Tibial nerve (tissue), 4 donors: ENCODE results near the gene EML5. TPM values are rescaled to one million over a fixed set of nuclear protein-coding genes. Genes with fewer than 3 reads are reported as not detected.

ENCODE experiments used
- DNase-seq, 2 donors: peaks; one replicate each; pipeline ENCODE4 v3.0.0-alpha.2; 2019; ENCODE audit warnings: low spot score in 2 of 2
- H3K27ac ChIP-seq, 4 donors: fragments of 200-600 bp; sonication (generic) in 3 of 4; one replicate each; pipeline ENCODE4 v1.5.1; 2017 to 2019; ENCODE audit warnings: mild to moderate bottlenecking in 1 of 4
- H3K27me3 ChIP-seq, 2 donors: fragments of 200-600 bp; sonication (generic) in 1 of 2; one replicate each; pipeline versions ENCODE4 v1.5.1 to v1.6.0; 2017 to 2019
- H3K36me3 ChIP-seq, 3 donors: fragments of 200-600 bp; sonication (generic); one replicate each; pipeline ENCODE4 v1.5.1; 2018 to 2019
- H3K4me1 ChIP-seq, 4 donors: fragments of 200-600 bp; sonication (generic) in 3 of 4; one replicate each; pipeline ENCODE4 v1.5.1; 2017 to 2019
- H3K4me3 ChIP-seq, 4 donors: fragments of 200-600 bp; sonication (generic) in 3 of 4; one replicate each; pipeline ENCODE4 v1.5.1; 2017 to 2019; ENCODE audit warnings: mild to moderate bottlenecking in 1 of 4, moderate library complexity in 1 of 4
- H3K9me3 ChIP-seq, 4 donors: fragments of 200-600 bp; sonication (generic) in 3 of 4; one replicate each; pipeline ENCODE4 v1.5.1; 2017 to 2019
- CTCF ChIP-seq, 5 experiments: fragments of 200-600 bp in 3 of 5; fragments of 450-650 bp in 2 of 5; sonication (generic) in 3 of 5; IDR thresholded peaks; one replicate each; pipeline ENCODE4 v1.5.1; 2016 to 2019; ENCODE audit warnings: antibody characterized with exemption in 5 of 5, mild to moderate bottlenecking in 3 of 5, moderate library complexity in 2 of 5
- EP300 ChIP-seq, 2 donors: sonication (generic); formaldehyde crosslinking; IDR thresholded peaks; one replicate each; pipeline ENCODE4 v1.6.1; 2017; ENCODE audit warnings: antibody characterized with exemption in 2 of 2, mild to moderate bottlenecking in 1 of 2
- POLR2A ChIP-seq, 2 donors: fragments of 450-650 bp; IDR thresholded peaks; one replicate each; pipeline ENCODE4 v1.6.1; 2017; ENCODE audit warnings: antibody characterized with exemption in 2 of 2, mild to moderate bottlenecking in 2 of 2, moderate library complexity in 2 of 2
- WGBS, 2 donors: methylation state at CpG; one replicate each; pipeline ENCODE4 v1.1.5; 2018; 5-methylcytosine and 5-hydroxymethylcytosine counted together
- total RNA-seq, 4 donors: library from RNA; depleted of rRNA; stranded (reverse); fragments of >200 nt; gene quantifications; one replicate each; pipeline ENCODE4 v1.1.0, GENCODE V29; 2016

Gene EML5
- total RNA-seq, 4 donors from 2014 or later, result 0.59 to 0.87 (median 0.72) TPM

GRCh38 chr14:88611878-88612277 is 180.9 kb downstream of the EML5 start:
- no peak for DNase-seq
- TF ChIP-seq EP300 (IDR thresholded peaks at IDR 0.05) (no peak), CTCF (IDR thresholded peaks at IDR 0.05) (no peak), POLR2A (IDR thresholded peaks at IDR 0.05) (no peak)
- Histone ChIP-seq H3K4me1 (peaks cover 0 to 7% (median 3%) of the 10 kb centered on the region in 4 donors), H3K27ac (no peak overlapping the region), H3K4me3 (no peak overlapping the region), H3K27me3 (no peaks in the 10 kb centered on the region), H3K36me3 (peaks cover 2 to 76% (median 4%) of the 10 kb centered on the region in 3 donors), H3K9me3 (no peaks in the 10 kb centered on the region)
- WGBS, 2 donors, result 37 to 38% methylated on average over 1 of the region's 1 CpG

- H3K4me3 ChIP-seq, result no peak overlapping the region
- no peak for TF ChIP-seq POLR2A (IDR thresholded peaks at IDR 0.05)
- no peak for TF ChIP-seq EP300 (IDR thresholded peaks at IDR 0.05)
- TF ChIP-seq CTCF (IDR thresholded peaks at IDR 0.05), result no peak
- peaks cover 2 to 100% (median 11%) of the 10 kb centered on the region in 3 donors for H3K36me3 ChIP-seq
- H3K9me3 ChIP-seq, result no peaks in the 10 kb centered on the region
- H3K4me1 ChIP-seq, result no peaks in the 10 kb centered on the region
- no peaks in the 10 kb centered on the region for H3K27me3 ChIP-seq
- no peak for DNase-seq
- no peak overlapping the region for H3K27ac ChIP-seq
Measured at GRCh38 chr14:88607829-88608228, 184.9 kb downstream of the EML5 start.

GRCh38 chr14:88605594-88605993 is 187.2 kb downstream of the EML5 start:
- H3K9me3 ChIP-seq, result no peaks in the 10 kb centered on the region
- H3K27ac ChIP-seq, result no peak overlapping the region
- H3K4me1 ChIP-seq, result no peaks in the 10 kb centered on the region
- WGBS, 2 donors, result 54 to 57% methylated on average over 2 of the region's 2 CpGs
- no peaks in the 10 kb centered on the region for H3K27me3 ChIP-seq
- no peak overlapping the region for H3K4me3 ChIP-seq
- peaks cover 0 to 99% (median 11%) of the 10 kb centered on the region in 3 donors for H3K36me3 ChIP-seq
- no peak for DNase-seq
- TF ChIP-seq POLR2A (IDR thresholded peaks at IDR 0.05), result no peak
- no peak for TF ChIP-seq EP300 (IDR thresholded peaks at IDR 0.05)
- TF ChIP-seq CTCF (IDR thresholded peaks at IDR 0.05), result no peak

GRCh38 chr14:88604212-88604611 is 188.5 kb downstream of the EML5 start:
- TF ChIP-seq EP300 (IDR thresholded peaks at IDR 0.05) (no peak), POLR2A (IDR thresholded peaks at IDR 0.05) (no peak), CTCF (IDR thresholded peaks at IDR 0.05) (no peak)
- no peaks in the 10 kb centered on the region for H3K4me1 ChIP-seq
- H3K36me3 ChIP-seq, result peaks cover 0 to 99% (median 11%) of the 10 kb centered on the region in 3 donors
- no peak for DNase-seq
- no peak overlapping the region for H3K27ac ChIP-seq
- H3K9me3 ChIP-seq, result no peaks in the 10 kb centered on the region
- no peak overlapping the region for H3K4me3 ChIP-seq
- no peaks in the 10 kb centered on the region for H3K27me3 ChIP-seq

- Histone ChIP-seq H3K4me1 (no peaks in the 10 kb centered on the region), H3K4me3 (no peak overlapping the region), H3K36me3 (peaks cover 7 to 82% (median 11%) of the 10 kb centered on the region in 3 donors), H3K27me3 (no peaks in the 10 kb centered on the region), H3K27ac (no peak overlapping the region), H3K9me3 (no peaks in the 10 kb centered on the region)
- WGBS, 2 donors, result 90 to 91% methylated on average over 10 of the region's 10 CpGs
- DNase-seq, result no peak
- TF ChIP-seq CTCF (IDR thresholded peaks at IDR 0.05) (no peak), EP300 (IDR thresholded peaks at IDR 0.05) (no peak), POLR2A (IDR thresholded peaks at IDR 0.05) (no peak)
Measured at GRCh38 chr14:88599761-88600439, 192.9 kb downstream of the EML5 start.
